Heart right ventricle (tissue), 16 donors: ENCODE data around the gene RERG. TPM values are rescaled to one million over a fixed set of nuclear protein-coding genes. Genes with fewer than 3 reads are reported as not detected.

Experiments
- ATAC-seq, 8 donors: fragments of 200-7000 bp; cut with Tn5 transposase; one replicate each; pipeline ENCODE4 v1.9.1; 2020; ENCODE audit warnings: mild to moderate bottlenecking in 8 of 8, moderate library complexity in 8 of 8, moderate number of reproducible peaks in 1 of 8
- DNase-seq, 2 donors: peaks; one replicate each; pipeline ENCODE4 v3.0.0-alpha.2; 2020
- H3K27ac ChIP-seq, 10 donors: fragments of 200-600 bp; sonication (generic) in 2 of 10; one replicate each; pipeline versions ENCODE4 v1.5.0 to v1.8.0; 2020 to 2022; ENCODE audit warnings: mild to moderate bottlenecking in 3 of 10
- H3K27me3 ChIP-seq, 7 donors: fragments of 200-600 bp; one replicate each; pipeline ENCODE4 v1.8.0; 2021 to 2022; ENCODE audit warnings: mild to moderate bottlenecking in 2 of 7
- H3K36me3 ChIP-seq, 9 donors: fragments of 200-600 bp; sonication (generic) in 1 of 9; one replicate each; pipeline versions ENCODE4 v1.5.0 to v1.8.0; 2020 to 2022; ENCODE audit warnings: mild to moderate bottlenecking in 2 of 9
- H3K4me1 ChIP-seq, 9 donors: fragments of 200-600 bp; sonication (generic) in 1 of 9; one replicate each; pipeline versions ENCODE4 v1.5.0 to v1.8.0; 2020 to 2022; ENCODE audit warnings: mild to moderate bottlenecking in 4 of 9
- H3K4me3 ChIP-seq, 10 donors: fragments of 200-600 bp; sonication (generic) in 2 of 10; one replicate each; pipeline versions ENCODE4 v1.5.0 to v1.8.0; 2020 to 2022; ENCODE audit warnings: mild to moderate bottlenecking in 7 of 10, moderate library complexity in 2 of 10
- H3K9me3 ChIP-seq, 11 donors: fragments of 200-600 bp in 10 of 11; sonication (generic) in 2 of 11; one replicate each; pipeline versions ENCODE4 v1.5.0 to v1.8.0; 2013 to 2022; ENCODE audit warnings: mild to moderate bottlenecking in 2 of 11, control low read depth in 1 of 11, moderate library complexity in 1 of 11
- WGBS, 2 donors: extraction: QIAGEN DNeasy Blood & Tissue Kit; methylation state at CpG; one replicate each; pipeline ENCODE4 v1.1.7; 2013; ENCODE audit warnings: inconsistent platforms in 1 of 2; 5-methylcytosine and 5-hydroxymethylcytosine counted together
- intact Hi-C, 10 donors: fragments of 100-400 bp; cut with DNase I; formaldehyde crosslinking; loops; one replicate each; pipeline versions ENCODE4 v1.11.1 to v1.14.2; 2022
- polyA plus RNA-seq, 2 donors: library from polyadenylated mRNA; stranded (reverse); fragments of 200-250 nt; gene quantifications; one replicate each; pipeline ENCODE4 v1.2.3, GENCODE V29; 2013
- total RNA-seq, 10 donors: library from RNA; stranded (reverse); fragmentation: NEBNext Ultra II Directional in 3 of 10; extraction: Animal tissue kit (Norgen Biotek cat#: 25700) in 3 of 10; gene quantifications; one replicate each; pipeline versions ENCODE4 v1.2.1 to v1.2.4, GENCODE V29; 2021 to 2023
- TF ChIP-seq, protein P1 (sequence below), 9 donors: fragments of 200-600 bp; sonication (generic) in 2 of 9; IDR thresholded peaks; one replicate each; pipeline versions ENCODE4 v1.5.0 to v1.8.0; 2021 to 2022; ENCODE audit warnings: antibody characterized with exemption in 9 of 9, mild to moderate bottlenecking in 5 of 9, moderate library complexity in 1 of 9
- donor health status: Arrhythmogenic right ventricular cardiomyopathy.
- donor health status: ischemic (EF 13 %, LVEDD 7.1; RV severe dilation, severe dysfunction).
- donor health status: healthy with polysubstance abuse.
- donor health status: DM: no; HTN: yes; CAD: no.
- donor health status: DM: no; HTN: no; CAD: no.
- donor health status: ischemic (EF 25% LVEDD 6.9; RV normal size, moderate dysfunction).
- donor health status: ischemic (EF 25% LVEDD 5.7; RV mildly dilated, moderate dysfunction).
- donor health status: healthy.
- donor health status: DM: yes; HTN: yes; CAD: no.
- donor health status: Ischemic cardiomyopathy.
- donor health status: ischemic (EF 35%, LVEDD 5.7; RV mildly dilated, moderate dysfunction).
- donor health status: nonischemic (EF 11% LVEDD 7.7; RV severe dilation, severe dysfunction).
- donor health status: DM: yes; HTN: yes; CAD: no.
- donor health status: PGD.
- donor health status: ischemic (EF 29% LVEDD 5.4; RV normal size, mild dysfunction).
- donor health status: nonischemic (EF 23%, LVEDD 6.1; RV moderate dilation, normal function).

RERG gene
- total and polyA plus RNA-seq, 12 donors = 2.1 to 9.7 (median 2.7) TPM

DNA sequence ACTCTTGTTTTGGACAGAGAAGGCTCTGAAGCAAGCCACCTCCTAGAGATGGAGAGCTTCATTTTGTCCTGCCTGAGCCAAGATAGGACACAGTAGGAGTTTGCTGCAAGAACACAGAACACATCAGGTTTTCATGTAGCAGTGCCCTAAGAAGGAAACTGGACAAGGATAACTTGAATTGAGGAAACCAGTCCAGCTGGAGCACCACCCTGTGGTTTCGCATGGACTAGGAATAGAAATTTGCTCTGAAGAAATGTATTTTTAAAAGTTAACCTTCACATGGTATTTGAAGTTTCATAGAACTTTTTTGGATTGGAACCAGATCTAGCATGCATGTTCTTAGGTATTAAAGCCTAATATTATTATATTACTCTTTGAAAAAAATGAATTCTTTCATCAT is 68.8 kb downstream of the RERG start:
- H3K27ac ChIP-seq = peak overlapping the region in 6 of 10 donors; percentile 2 to 48 (median 36)
- 48 to 65% methylated on average over 1 of the region's 1 CpG for WGBS, 2 donors
- intact Hi-C loops = loop anchor here in 6 of 10 donors (1.0 to 5.0 kb wide), 5 partner anchors 68 to 120 kb away; partner anchors contain the start of gene RERG (in 6 of the 6)
- no peaks in the 10 kb centered on the region for H3K9me3 ChIP-seq
- ATAC-seq (peak in 5 of 8 donors; percentile 55 to 80 (median 57)), DNase-seq (no peak)
- peaks cover 0 to 8% (median 0%) of the 10 kb centered on the region in 7 donors for H3K27me3 ChIP-seq
- no peaks in the 10 kb centered on the region for H3K36me3 ChIP-seq
- TF ChIP-seq, protein P1, sequence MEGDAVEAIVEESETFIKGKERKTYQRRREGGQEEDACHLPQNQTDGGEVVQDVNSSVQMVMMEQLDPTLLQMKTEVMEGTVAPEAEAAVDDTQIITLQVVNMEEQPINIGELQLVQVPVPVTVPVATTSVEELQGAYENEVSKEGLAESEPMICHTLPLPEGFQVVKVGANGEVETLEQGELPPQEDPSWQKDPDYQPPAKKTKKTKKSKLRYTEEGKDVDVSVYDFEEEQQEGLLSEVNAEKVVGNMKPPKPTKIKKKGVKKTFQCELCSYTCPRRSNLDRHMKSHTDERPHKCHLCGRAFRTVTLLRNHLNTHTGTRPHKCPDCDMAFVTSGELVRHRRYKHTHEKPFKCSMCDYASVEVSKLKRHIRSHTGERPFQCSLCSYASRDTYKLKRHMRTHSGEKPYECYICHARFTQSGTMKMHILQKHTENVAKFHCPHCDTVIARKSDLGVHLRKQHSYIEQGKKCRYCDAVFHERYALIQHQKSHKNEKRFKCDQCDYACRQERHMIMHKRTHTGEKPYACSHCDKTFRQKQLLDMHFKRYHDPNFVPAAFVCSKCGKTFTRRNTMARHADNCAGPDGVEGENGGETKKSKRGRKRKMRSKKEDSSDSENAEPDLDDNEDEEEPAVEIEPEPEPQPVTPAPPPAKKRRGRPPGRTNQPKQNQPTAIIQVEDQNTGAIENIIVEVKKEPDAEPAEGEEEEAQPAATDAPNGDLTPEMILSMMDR (IDR thresholded peaks at IDR 0.05) = peak in 6 of 9 donors; percentile 14 to 42 (median 28)
- peaks cover 0 to 30% (median 17%) of the 10 kb centered on the region in 9 donors for H3K4me1 ChIP-seq
- H3K4me3 ChIP-seq = no peak overlapping the region

DNA sequence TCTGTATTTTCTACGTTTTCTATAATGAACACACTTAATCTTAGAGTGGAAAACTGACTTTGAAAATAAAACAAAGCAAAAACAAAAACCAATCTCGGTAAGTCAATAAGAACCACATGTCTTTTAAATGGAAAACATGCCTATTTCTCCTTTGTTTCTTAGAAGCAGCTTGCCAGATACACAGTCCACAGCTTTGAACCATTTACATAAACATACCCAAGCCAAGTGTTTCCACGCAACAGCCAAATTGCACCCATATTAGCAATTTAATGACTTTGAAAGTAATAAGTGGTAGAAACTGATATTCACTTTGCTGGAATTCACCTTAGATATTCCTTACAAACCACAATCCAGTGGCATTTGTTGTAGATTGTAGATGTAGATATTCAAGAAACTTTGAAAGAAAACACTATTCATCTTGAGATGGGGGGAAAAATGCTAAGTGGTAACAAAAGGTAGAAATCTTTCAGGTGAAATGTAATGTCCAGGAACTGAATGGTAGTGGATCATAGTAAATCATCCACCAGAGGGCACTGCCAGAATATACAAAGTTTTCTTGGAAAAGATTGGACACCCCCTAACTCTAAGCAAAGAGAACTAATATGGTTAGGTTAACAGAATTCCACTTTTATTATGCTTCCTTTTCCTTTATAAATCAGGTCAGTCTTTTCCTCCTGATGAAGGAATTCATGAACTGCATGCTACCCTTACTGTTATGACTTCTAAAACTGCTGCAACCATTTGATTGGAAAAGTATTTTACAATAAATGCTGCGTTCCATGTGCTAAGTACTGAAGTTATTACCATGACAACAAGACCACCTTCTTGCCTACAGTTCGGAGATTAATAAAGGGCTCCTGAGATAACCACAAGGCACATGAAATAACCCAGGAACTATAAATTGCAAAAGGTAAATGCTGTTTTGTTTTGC is 69.8 kb downstream of the RERG start:
- Histone ChIP-seq H3K36me3 (no peaks in the 10 kb centered on the region), H3K27me3 (peaks cover 0 to 8% (median 0%) of the 10 kb centered on the region in 7 donors), H3K4me3 (no peak overlapping the region), H3K4me1 (peaks cover 0 to 23% (median 13%) of the 10 kb centered on the region in 9 donors), H3K27ac (peak overlapping the region in 4 of 10 donors; percentile 32 to 48 (median 42)), H3K9me3 (no peaks in the 10 kb centered on the region)
- ATAC-seq (peak in 7 of 8 donors; percentile 44 to 88 (median 71)), DNase-seq (peak in 1 of 2 donors; percentile 32)
- TF ChIP-seq, protein P1 (IDR thresholded peaks at IDR 0.05) = peak in 8 of 9 donors; percentile 38 to 66 (median 52)
- intact Hi-C loops = loop anchor here in 9 of 10 donors (1.0 to 5.0 kb wide), 5 partner anchors 69 to 121 kb away; partner anchors contain the start of gene RERG (in 9 of the 9)
- 62 to 66% methylated on average over 5 of the region's 5 CpGs for WGBS, 2 donors

DNA sequence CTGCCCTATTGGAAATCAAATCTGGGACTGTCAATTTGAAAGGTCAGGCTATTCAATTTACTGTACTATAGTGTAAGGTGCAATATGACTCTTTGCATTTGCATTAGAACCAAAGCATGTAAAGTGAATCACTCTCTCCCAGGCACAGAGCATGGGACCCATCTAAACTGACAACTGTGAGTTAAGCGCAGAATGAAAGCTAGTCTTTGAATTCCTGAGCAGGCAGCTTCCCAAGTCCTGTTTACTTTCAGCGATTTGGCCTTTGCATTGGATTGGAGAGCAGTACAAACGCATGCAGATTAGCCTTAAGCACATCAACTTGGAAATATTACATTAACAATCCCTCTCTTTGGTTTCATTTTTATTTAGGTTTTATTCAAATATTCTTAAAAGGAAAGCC is 74.6 kb downstream of the RERG start:
- Histone ChIP-seq H3K27me3 (peaks cover 0 to 5% (median 0%) of the 10 kb centered on the region in 7 donors), H3K36me3 (no peaks in the 10 kb centered on the region), H3K4me3 (no peak overlapping the region), H3K9me3 (no peaks in the 10 kb centered on the region), H3K27ac (peak overlapping the region in 2 of 10 donors; percentile 0 to 31), H3K4me1 (peaks cover 0 to 17% (median 0%) of the 10 kb centered on the region in 9 donors)
- DNase-seq (no peak), ATAC-seq (peak in 2 of 8 donors; percentile 12 to 33)
- TF ChIP-seq, protein P1 (IDR thresholded peaks at IDR 0.05) = no peak
- 32 to 35% methylated on average over 3 of the region's 3 CpGs for WGBS, 2 donors
- intact Hi-C loops = loop anchor here in 2 of 10 donors (10.0 kb wide), 2 partner anchors 132 to 142 kb away; no protein-coding TSS in a partner anchor

DNA sequence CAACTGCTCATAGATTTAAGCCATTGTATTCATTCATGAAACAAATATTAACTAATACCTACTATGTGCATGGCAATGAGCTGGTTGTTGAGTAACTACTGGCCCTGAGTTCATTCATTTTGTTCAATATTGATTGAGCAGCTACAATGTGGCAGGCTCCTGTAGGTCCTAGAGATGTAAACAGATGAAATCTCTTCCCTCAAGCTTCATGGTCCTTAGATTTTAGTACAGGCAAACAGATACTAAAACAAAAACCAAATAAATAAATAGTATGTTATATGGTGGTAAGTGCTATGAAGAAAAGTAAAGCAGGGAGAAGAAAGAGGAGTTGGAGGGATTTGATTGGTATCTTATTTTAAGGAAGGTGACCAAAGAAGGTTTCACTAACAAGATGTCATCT is 77.8 kb downstream of the RERG start:
- TF ChIP-seq, protein P1 (IDR thresholded peaks at IDR 0.05) = no peak
- intact Hi-C loops = loop anchor here in 2 of 10 donors (10.0 kb wide), 2 partner anchors 129 to 139 kb away; no protein-coding TSS in a partner anchor
- H3K36me3 ChIP-seq = no peaks in the 10 kb centered on the region
- peaks cover 0 to 16% (median 0%) of the 10 kb centered on the region in 9 donors for H3K4me1 ChIP-seq
- DNase-seq = no peak
- H3K27me3 ChIP-seq = peaks cover 0 to 7% (median 0%) of the 10 kb centered on the region in 7 donors
- no peaks in the 10 kb centered on the region for H3K9me3 ChIP-seq
- H3K27ac ChIP-seq = no peak overlapping the region
- no peak overlapping the region for H3K4me3 ChIP-seq
- ATAC-seq = no peak
